HG03558 (cell line): Measurements from ENCODE around the gene C1orf174.
A peak's percentile ranks its signal among the peaks of the same experiment; 100 is the strongest.

Source experiments
- ATAC-seq: cut with Tn5 transposase; IDR thresholded peaks from one replicate; pipeline ENCODE4 v1.9.1; 2021; ENCODE audit warnings: moderate number of reproducible peaks; ENCODE audit not compliant: unreplicated experiment; ENCODE audit errors: extremely low read depth

C1orf174 gene

GRCh38 chr1:3879099-3879498, 21.0 kb downstream of the C1orf174 start:
- ATAC-seq: no peak

- no peak for ATAC-seq
Observed at GRCh38 chr1:3876716-3877115, 23.4 kb downstream of the C1orf174 start.

GRCh38 chr1:3874736-3875135, 25.3 kb downstream of the C1orf174 start:
- no peak for ATAC-seq

GRCh38 chr1:3872546-3872945, 27.5 kb downstream of the C1orf174 start:
- ATAC-seq: no peak

GRCh38 chr1:3871451-3871805, 28.6 kb downstream of the C1orf174 start:
- no peak for ATAC-seq

GRCh38 chr1:3869751-3870301, 30.2 kb downstream of the C1orf174 start:
- ATAC-seq: no peak

GRCh38 chr1:3868464-3869006, 31.5 kb downstream of the C1orf174 start:
- ATAC-seq: no peak

GRCh38 chr1:3865606-3866160, 34.4 kb downstream of the C1orf174 start:
- ATAC-seq: no peak

GRCh38 chr1:3864884-3865283, 35.2 kb downstream of the C1orf174 start:
- ATAC-seq: no peak

GRCh38 chr1:3863231-3863935, 36.7 kb downstream of the C1orf174 start:
- ATAC-seq: no peak

- no peak for ATAC-seq
Observed at GRCh38 chr1:3858231-3858981, 41.7 kb downstream of the C1orf174 start.

- no peak for ATAC-seq
Observed at GRCh38 chr1:3857791-3858129, 42.3 kb downstream of the C1orf174 start.

GRCh38 chr1:3856923-3857790, 42.9 kb downstream of the C1orf174 start, which contains the start of the genes CEP104 and DFFB:
TSS of gene CEP104 (minus strand) at chr1:3857211. CDS start at chr1:3852407, 4,804 bp downstream.
TSS of gene DFFB (plus strand) at chr1:3857476. CDS start at chr1:3857604, 128 bp downstream.
- peak; percentile 91 for ATAC-seq

- no peak for ATAC-seq
Observed at GRCh38 chr1:3852711-3853485, 47.2 kb downstream of the C1orf174 start.

- ATAC-seq: no peak
Observed at GRCh38 chr1:3852091-3852490, 48.0 kb downstream of the C1orf174 start.

GRCh38 chr1:3851292-3851691, 48.8 kb downstream of the C1orf174 start:
- ATAC-seq: no peak

GRCh38 chr1:3850857-3851256, 49.2 kb downstream of the C1orf174 start:
- no peak for ATAC-seq

GRCh38 chr1:3847081-3847480, 53.0 kb downstream of the C1orf174 start:
- no peak for ATAC-seq

- no peak for ATAC-seq
Observed at GRCh38 chr1:3846541-3846940, 53.5 kb downstream of the C1orf174 start.
